ENCODE measurements around the gene HDAC10. TPM values are rescaled to one million over a fixed set of nuclear protein-coding genes. Genes with fewer than 3 reads are reported as not detected.

HDAC10 gene
- total RNA-seq, 4 donors from 2014 or later: 36.4 to 60.7 (median 45.7) TPM

GRCh38 chr22:50246242-50247175, 4.6 kb downstream of the HDAC10 start:
- intact Hi-C loops (cut with DNase I; ENCODE audit: low total_unique reads): no loop called here
- TF ChIP-seq POLR2A (IDR thresholded peaks at IDR 0.05): no peak
- no peak for TF ChIP-seq CTCF (IDR thresholded peaks at IDR 0.05)
- DNase-seq (ENCODE audit: low spot score in 2 of 2): no peak
- H3K4me3 ChIP-seq (ENCODE audit: low read depth, poor library complexity, severe bottlenecking): no peak overlapping the region
- 75 to 81% methylated on average over 16 to 20 of the region's 20 CpGs for WGBS, 2 donors

- peak overlapping the region; percentile 84 for H3K4me3 ChIP-seq (ENCODE audit: low read depth, poor library complexity, severe bottlenecking)
- 13 to 21% methylated on average over 12 to 26 of the region's 53 CpGs for WGBS, 2 donors
- no peak for TF ChIP-seq POLR2A (IDR thresholded peaks at IDR 0.05)
- TF ChIP-seq CTCF (IDR thresholded peaks at IDR 0.05): no peak
- intact Hi-C loops (cut with DNase I; ENCODE audit: low total_unique reads): no loop called here
- no peak for DNase-seq (ENCODE audit: low spot score in 2 of 2)
Measured at GRCh38 chr22:50245214-50246072, 5.6 kb downstream of the HDAC10 start.

- intact Hi-C loops (cut with DNase I; ENCODE audit: low total_unique reads): no loop called here
- H3K4me3 ChIP-seq (ENCODE audit: low read depth, poor library complexity, severe bottlenecking): peak within 1 kb of the TSS; percentile 84
- peak; percentile 92 to 99 for DNase-seq (ENCODE audit: low spot score in 2 of 2)
- TF ChIP-seq CTCF (IDR thresholded peaks at IDR 0.05): no peak
- TF ChIP-seq POLR2A (IDR thresholded peaks at IDR 0.05): peak in 1 of 2 donors; percentile 32
- 0 to 1% methylated on average over 41 to 48 of the region's 76 CpGs for WGBS, 2 donors
Measured at GRCh38 chr22:50244420-50245213, 6.4 kb downstream of the HDAC10 start, which contains the start of gene TUBGCP6. Gene TUBGCP6, minus strand, starts transcription at chr22:50245023. Its CDS starts 564 bp downstream, at chr22:50244459.

GRCh38 chr22:50243685-50244419, 7.2 kb downstream of the HDAC10 start:
- 19 to 23% methylated on average over 27 of the region's 27 CpGs for WGBS, 2 donors
- no peak for DNase-seq (ENCODE audit: low spot score in 2 of 2)
- H3K4me3 ChIP-seq (ENCODE audit: low read depth, poor library complexity, severe bottlenecking): peak overlapping the region; percentile 84
- TF ChIP-seq POLR2A (IDR thresholded peaks at IDR 0.05) (no peak), CTCF (IDR thresholded peaks at IDR 0.05) (no peak)
- intact Hi-C loops (cut with DNase I; ENCODE audit: low total_unique reads): no loop called here
